ENCODE measurements around the gene TH. TPM values are rescaled to one million over a fixed set of nuclear protein-coding genes. Genes with fewer than 3 reads are reported as not detected.

Gene TH
- total RNA-seq, 2 experiments from 2014 or later, result not detected

GRCh38 chr11:2212411-2213251 lies 41.0 kb upstream of the TH start:
- DNase-seq, result no peak
- H3K9me3 Mint-ChIP-seq, result no peaks in the 10 kb centered on the region
- no peak overlapping the region for H3K27ac Mint-ChIP-seq
- peaks cover 5% of the 10 kb centered on the region for H3K4me1 Mint-ChIP-seq
- no peaks in the 10 kb centered on the region for H3K36me3 Mint-ChIP-seq
- no peaks in the 10 kb centered on the region for H3K27me3 Mint-ChIP-seq
- no peak overlapping the region for H3K4me3 Mint-ChIP-seq

- Mint-ChIP-seq H3K4me1 (peaks cover 5% of the 10 kb centered on the region), H3K4me3 (no peak overlapping the region), H3K36me3 (no peaks in the 10 kb centered on the region), H3K27me3 (no peaks in the 10 kb centered on the region), H3K9me3 (no peaks in the 10 kb centered on the region), H3K27ac (no peak overlapping the region)
- DNase-seq, result no peak
These were observed 39.7 kb upstream of the TH start for GRCh38 chr11:2211113-2211971.

GRCh38 chr11:2210366-2211112 lies 38.9 kb upstream of the TH start:
- no peaks in the 10 kb centered on the region for H3K36me3 Mint-ChIP-seq
- H3K4me1 Mint-ChIP-seq, result peaks cover 5% of the 10 kb centered on the region
- no peaks in the 10 kb centered on the region for H3K9me3 Mint-ChIP-seq
- no peak for DNase-seq
- H3K27ac Mint-ChIP-seq, result no peak overlapping the region
- H3K4me3 Mint-ChIP-seq, result no peak overlapping the region
- no peaks in the 10 kb centered on the region for H3K27me3 Mint-ChIP-seq

- Mint-ChIP-seq H3K4me1 (peaks cover 5% of the 10 kb centered on the region), H3K27ac (no peak overlapping the region), H3K27me3 (no peaks in the 10 kb centered on the region), H3K36me3 (no peaks in the 10 kb centered on the region), H3K4me3 (no peak overlapping the region), H3K9me3 (no peaks in the 10 kb centered on the region)
- DNase-seq, result no peak
These were observed 38.3 kb upstream of the TH start for GRCh38 chr11:2209900-2210321.

- DNase-seq, result no peak
- Mint-ChIP-seq H3K4me3 (no peak overlapping the region), H3K36me3 (no peaks in the 10 kb centered on the region), H3K27ac (no peak overlapping the region), H3K9me3 (no peaks in the 10 kb centered on the region), H3K4me1 (peaks cover 5% of the 10 kb centered on the region), H3K27me3 (no peaks in the 10 kb centered on the region)
These were observed 37.8 kb upstream of the TH start for GRCh38 chr11:2209370-2209801.

GRCh38 chr11:2208691-2209369 lies 37.2 kb upstream of the TH start:
- no peak for DNase-seq
- H3K36me3 Mint-ChIP-seq, result no peaks in the 10 kb centered on the region

GRCh38 chr11:2207773-2208621 lies 36.4 kb upstream of the TH start:
- Mint-ChIP-seq H3K4me3 (no peak overlapping the region), H3K4me1 (no peaks in the 10 kb centered on the region), H3K36me3 (no peaks in the 10 kb centered on the region), H3K27ac (no peak overlapping the region), H3K27me3 (no peaks in the 10 kb centered on the region), H3K9me3 (no peaks in the 10 kb centered on the region)
- DNase-seq, result no peak

More at GRCh38 chr11:2208691-2209369, 37.2 kb upstream of the TH start:
- Mint-ChIP-seq H3K27me3 (no peaks in the 10 kb centered on the region), H3K27ac (no peak overlapping the region), H3K4me3 (no peak overlapping the region), H3K4me1 (peaks cover 5% of the 10 kb centered on the region), H3K9me3 (no peaks in the 10 kb centered on the region)

GRCh38 chr11:2207212-2207611 lies 35.6 kb upstream of the TH start:
- no peaks in the 10 kb centered on the region for H3K36me3 Mint-ChIP-seq

GRCh38 chr11:2205981-2206690 lies 34.5 kb upstream of the TH start:
- Mint-ChIP-seq H3K9me3 (no peaks in the 10 kb centered on the region), H3K27ac (no peak overlapping the region), H3K27me3 (no peaks in the 10 kb centered on the region), H3K36me3 (no peaks in the 10 kb centered on the region), H3K4me3 (no peak overlapping the region), H3K4me1 (no peaks in the 10 kb centered on the region)
- DNase-seq, result no peak

More at GRCh38 chr11:2207212-2207611, 35.6 kb upstream of the TH start:
- H3K27me3 Mint-ChIP-seq, result no peaks in the 10 kb centered on the region
- H3K9me3 Mint-ChIP-seq, result no peaks in the 10 kb centered on the region
- no peaks in the 10 kb centered on the region for H3K4me1 Mint-ChIP-seq
- H3K4me3 Mint-ChIP-seq, result no peak overlapping the region
- no peak overlapping the region for H3K27ac Mint-ChIP-seq
- DNase-seq, result no peak

GRCh38 chr11:2205214-2205720 lies 33.7 kb upstream of the TH start:
- H3K36me3 Mint-ChIP-seq, result no peaks in the 10 kb centered on the region
- no peak for DNase-seq
- H3K4me1 Mint-ChIP-seq, result no peaks in the 10 kb centered on the region
- peaks cover 1% of the 10 kb centered on the region for H3K9me3 Mint-ChIP-seq
- no peak overlapping the region for H3K27ac Mint-ChIP-seq
- no peaks in the 10 kb centered on the region for H3K27me3 Mint-ChIP-seq
- H3K4me3 Mint-ChIP-seq, result no peak overlapping the region

GRCh38 chr11:2204361-2205213 lies 33.0 kb upstream of the TH start:
- DNase-seq, result no peak
- no peak overlapping the region for H3K27ac Mint-ChIP-seq
- peaks cover 1% of the 10 kb centered on the region for H3K9me3 Mint-ChIP-seq
- no peaks in the 10 kb centered on the region for H3K27me3 Mint-ChIP-seq
- no peak overlapping the region for H3K4me3 Mint-ChIP-seq
- no peaks in the 10 kb centered on the region for H3K4me1 Mint-ChIP-seq
- H3K36me3 Mint-ChIP-seq, result no peaks in the 10 kb centered on the region

GRCh38 chr11:2203440-2204259 lies 32.0 kb upstream of the TH start:
- H3K4me1 Mint-ChIP-seq, result no peaks in the 10 kb centered on the region
- no peak for DNase-seq
- H3K9me3 Mint-ChIP-seq, result peaks cover 1% of the 10 kb centered on the region

More at GRCh38 chr11:2203440-2204259, 32.0 kb upstream of the TH start:
- no peak overlapping the region for H3K27ac Mint-ChIP-seq
- H3K4me3 Mint-ChIP-seq, result no peak overlapping the region
- H3K36me3 Mint-ChIP-seq, result no peaks in the 10 kb centered on the region
- no peaks in the 10 kb centered on the region for H3K27me3 Mint-ChIP-seq

Measured in activated naive CD8-positive, alpha-beta T cell treated with anti-CD3 and anti-CD28 coated beads for 36 hours (primary cell).